Keratinocyte (primary cell): ENCODE results near the gene PEMT. TPM values are rescaled to one million over a fixed set of nuclear protein-coding genes. Genes with fewer than 3 reads are reported as not detected.

Source experiments
- DNase-seq: peaks from one replicate; pipeline ENCODE4 v3.0.0-alpha.2; 2011; ENCODE audit warnings: low read depth, missing footprints, low spot score
- FAIRE-seq: peaks from 2 replicates; lab custom pipeline; 2011; peaks lifted over from hg19 to GRCh38; lab: Jason Lieb, UNC
- H2AFZ ChIP-seq: 2 replicates; pipeline ENCODE4 v1.6.0; 2012; ENCODE audit warnings: low read length, control low read depth, inconsistent platforms; ENCODE audit not compliant: control insufficient read depth
- H3K27ac ChIP-seq: 2 replicates; pipeline ENCODE4 v1.5.1; 2011; ENCODE audit warnings: low read length; ENCODE audit not compliant: control insufficient read depth, insufficient read depth
- H3K27me3 ChIP-seq: 3 replicates; pipeline ENCODE4 v1.6.0; 2011; ENCODE audit warnings: low read length; ENCODE audit not compliant: control insufficient read depth, insufficient read depth; ENCODE audit errors: extremely low read depth
- H3K36me3 ChIP-seq, 2 experiments: 2 replicates in 1 of 2; 3 replicates in 1 of 2; pipeline ENCODE4 v1.5.1; 2011; ENCODE audit warnings: low read length in 2 of 2, mild to moderate bottlenecking in 1 of 2; ENCODE audit not compliant: control insufficient read depth in 2 of 2, insufficient read depth in 2 of 2; ENCODE audit errors: extremely low read depth in 1 of 2
- H3K4me1 ChIP-seq: 3 replicates; pipeline ENCODE4 v1.5.1; 2011; ENCODE audit warnings: low read length; ENCODE audit not compliant: control insufficient read depth, insufficient read depth; ENCODE audit errors: extremely low read depth
- H3K4me2 ChIP-seq: 3 replicates; pipeline ENCODE4 v1.6.0; 2011; ENCODE audit warnings: low read depth, low read length; ENCODE audit not compliant: control insufficient read depth, insufficient read depth; ENCODE audit errors: extremely low read depth
- H3K4me3 ChIP-seq, 3 experiments: fragments of 200-600 bp in 1 of 3; sonication (generic) in 1 of 3; 2 replicates in 2 of 3; 3 replicates in 1 of 3; pipeline ENCODE4 v1.5.1; 2011 to 2016; ENCODE audit warnings: low read length in 3 of 3, mild to moderate bottlenecking in 3 of 3, control low read depth in 2 of 3, inconsistent platforms in 1 of 3, low read depth in 1 of 3, mixed read lengths in 1 of 3, mixed run types in 1 of 3, moderate library complexity in 1 of 3; ENCODE audit not compliant: control insufficient read depth in 2 of 3, insufficient read depth in 2 of 3; ENCODE audit errors: extremely low read depth in 1 of 3
- H3K79me2 ChIP-seq: 2 replicates; pipeline ENCODE4 v1.6.0; 2012; ENCODE audit warnings: low read length; ENCODE audit not compliant: control insufficient read depth, insufficient read depth
- H3K9ac ChIP-seq: 3 replicates; pipeline ENCODE4 v1.6.0; 2011; ENCODE audit warnings: low read length; ENCODE audit not compliant: control insufficient read depth, insufficient read depth; ENCODE audit errors: extremely low read depth
- H3K9me1 ChIP-seq: 3 replicates; pipeline ENCODE4 v1.6.0; 2011; ENCODE audit warnings: low read length; ENCODE audit not compliant: control insufficient read depth, insufficient read depth; ENCODE audit errors: extremely low read depth
- H3K9me3 ChIP-seq: 2 replicates; pipeline ENCODE4 v1.5.1; 2012; ENCODE audit warnings: low read depth, low read length; ENCODE audit not compliant: control insufficient read depth
- H4K20me1 ChIP-seq: 3 replicates; pipeline ENCODE4 v1.6.0; 2011; ENCODE audit warnings: low read length; ENCODE audit not compliant: control insufficient read depth, insufficient read depth; ENCODE audit errors: extremely low read depth
- EZH2 ChIP-seq: IDR thresholded peaks from one replicate; pipeline ENCODE4 v1.6.1; 2012; ENCODE audit warnings: inconsistent platforms, mild to moderate bottlenecking, low read length, moderate library complexity
- dilution Hi-C: fragments of 300-500 bp; cut with MboI; formaldehyde crosslinking; loops from one replicate; pipeline ENCODE4 v1.7.0; 2020; ENCODE audit warnings: low sequenced_read_pairs; ENCODE audit not compliant: extremely low pct_ligation_motif_present
- polyA plus RNA-seq, 5 experiments: library from polyadenylated mRNA; depleted of rRNA in 3 of 5; stranded (reverse) in 3 of 5; stranded (forward) in 1 of 5; unstranded in 1 of 5; fragments of >200 nt; gene quantifications; 1 replicate in 1 of 5; 2 replicates in 3 of 5; 3 replicates in 1 of 5; pipeline versions ENCODE4 v1.2.1 to v1.2.3, GENCODE V29; 2011 to 2012; ENCODE audit warnings: missing spikeins in 2 of 5, low read depth in 1 of 5, low replicate concordance in 1 of 5
- TF ChIP-seq, protein P1 (sequence below), 3 experiments: IDR thresholded peaks in 1 of 3; conservative IDR thresholded peaks in 1 of 3; optimal IDR thresholded peaks in 1 of 3; 2 replicates in 2 of 3; 3 replicates in 1 of 3; pipeline versions ENCODE3 to v1.5.1; 2011; ENCODE audit warnings: low read length in 3 of 3, mild to moderate bottlenecking in 3 of 3, moderate library complexity in 2 of 3, control low read depth in 1 of 3, inconsistent platforms in 1 of 3; ENCODE audit not compliant: insufficient read depth in 2 of 3; ENCODE audit errors: extremely low read depth in 1 of 3

The PEMT gene
- polyA plus RNA-seq, 1 donor (not counting 4 experiments of a cell fraction or from before 2014, with no cell fraction given) = 17.7 TPM

- Histone ChIP-seq H2AFZ (no peak overlapping the region), H3K4me2 (no peak overlapping the region), H3K36me3 (no peaks in the 10 kb centered on the region), H3K4me1 (no peaks in the 10 kb centered on the region), H3K9me1 (no peaks in the 10 kb centered on the region), H3K79me2 (no peaks in the 10 kb centered on the region), H3K4me3 (no peak overlapping the region), H3K27ac (no peak overlapping the region), H4K20me1 (no peaks in the 10 kb centered on the region), H3K27me3 (no peaks in the 10 kb centered on the region), H3K9me3 (no peaks in the 10 kb centered on the region), H3K9ac (no peak overlapping the region)
- FAIRE-seq = no peak
- TF ChIP-seq, protein P1, sequence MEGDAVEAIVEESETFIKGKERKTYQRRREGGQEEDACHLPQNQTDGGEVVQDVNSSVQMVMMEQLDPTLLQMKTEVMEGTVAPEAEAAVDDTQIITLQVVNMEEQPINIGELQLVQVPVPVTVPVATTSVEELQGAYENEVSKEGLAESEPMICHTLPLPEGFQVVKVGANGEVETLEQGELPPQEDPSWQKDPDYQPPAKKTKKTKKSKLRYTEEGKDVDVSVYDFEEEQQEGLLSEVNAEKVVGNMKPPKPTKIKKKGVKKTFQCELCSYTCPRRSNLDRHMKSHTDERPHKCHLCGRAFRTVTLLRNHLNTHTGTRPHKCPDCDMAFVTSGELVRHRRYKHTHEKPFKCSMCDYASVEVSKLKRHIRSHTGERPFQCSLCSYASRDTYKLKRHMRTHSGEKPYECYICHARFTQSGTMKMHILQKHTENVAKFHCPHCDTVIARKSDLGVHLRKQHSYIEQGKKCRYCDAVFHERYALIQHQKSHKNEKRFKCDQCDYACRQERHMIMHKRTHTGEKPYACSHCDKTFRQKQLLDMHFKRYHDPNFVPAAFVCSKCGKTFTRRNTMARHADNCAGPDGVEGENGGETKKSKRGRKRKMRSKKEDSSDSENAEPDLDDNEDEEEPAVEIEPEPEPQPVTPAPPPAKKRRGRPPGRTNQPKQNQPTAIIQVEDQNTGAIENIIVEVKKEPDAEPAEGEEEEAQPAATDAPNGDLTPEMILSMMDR (optimal IDR thresholded peaks at IDR 0.05 in 1 of 3, IDR thresholded peaks at IDR 0.05 in 1 of 3, conservative IDR thresholded peaks at IDR 0.05 in 1 of 3; ENCODE audit: extremely low read depth in 1 of 3, insufficient read depth in 2 of 3, low read length in 3 of 3) = no peak
- no peak for TF ChIP-seq EZH2
- DNase-seq = no peak
- dilution Hi-C loops = no loop called here
Measured at GRCh38 chr17:17536702-17537101, 54.8 kb downstream of the PEMT start.

GRCh38 chr17:17535957-17536356 lies 55.6 kb downstream of the PEMT start:
- Histone ChIP-seq H4K20me1 (no peaks in the 10 kb centered on the region), H3K79me2 (no peaks in the 10 kb centered on the region), H3K27ac (no peak overlapping the region), H3K4me1 (no peaks in the 10 kb centered on the region), H3K9ac (no peak overlapping the region), H3K9me3 (no peaks in the 10 kb centered on the region), H3K4me3 (no peak overlapping the region), H3K9me1 (no peaks in the 10 kb centered on the region), H3K36me3 (no peaks in the 10 kb centered on the region), H3K27me3 (no peaks in the 10 kb centered on the region), H2AFZ (no peak overlapping the region), H3K4me2 (no peak overlapping the region)
- FAIRE-seq (no peak), DNase-seq (no peak)
- TF ChIP-seq, protein P1 (optimal IDR thresholded peaks at IDR 0.05 in 1 of 3, IDR thresholded peaks at IDR 0.05 in 1 of 3, conservative IDR thresholded peaks at IDR 0.05 in 1 of 3; ENCODE audit: extremely low read depth in 1 of 3, insufficient read depth in 2 of 3, low read length in 3 of 3) = no peak
- TF ChIP-seq EZH2 = no peak
- dilution Hi-C loops = no loop called here
